HG03565 (cell line): Measurements from ENCODE around the gene HLA-B.

Source experiments
- ATAC-seq: cut with Tn5 transposase; IDR thresholded peaks from one replicate; pipeline ENCODE4 v1.9.1; 2021; ENCODE audit warnings: mild to moderate bottlenecking, moderate library complexity; ENCODE audit not compliant: unreplicated experiment

The HLA-B gene

DNA sequence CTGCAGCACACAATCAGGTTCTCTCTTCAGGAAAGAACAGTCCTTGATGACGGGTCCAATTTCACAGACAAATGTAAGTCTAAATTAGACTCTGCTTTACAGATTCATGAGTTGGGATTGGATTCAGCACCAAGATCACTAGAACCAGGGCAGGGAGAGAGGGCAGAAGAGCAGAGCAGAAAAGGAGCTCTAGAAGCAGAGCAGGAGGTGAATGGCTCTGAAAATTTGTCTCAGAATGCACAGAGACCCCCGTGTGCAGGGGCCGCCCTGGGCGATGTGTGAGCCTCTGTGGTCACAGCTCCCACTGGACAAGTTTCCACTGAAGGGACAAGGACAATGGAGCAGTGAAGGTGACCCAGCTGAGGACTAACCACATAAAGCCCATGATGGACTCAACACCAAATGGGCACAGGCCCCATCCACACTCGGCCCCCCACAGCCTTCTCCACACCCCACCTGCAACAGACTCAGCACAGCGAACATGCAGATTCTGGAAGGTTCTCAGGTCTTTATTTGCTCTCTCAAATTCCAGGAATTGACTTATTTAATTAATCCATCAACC lies 3.5 kb downstream of the HLA-B start:
- no peak for ATAC-seq

GRCh38 chr6:31352683-31353383 lies 4.1 kb downstream of the HLA-B start:
- no peak for ATAC-seq

DNA sequence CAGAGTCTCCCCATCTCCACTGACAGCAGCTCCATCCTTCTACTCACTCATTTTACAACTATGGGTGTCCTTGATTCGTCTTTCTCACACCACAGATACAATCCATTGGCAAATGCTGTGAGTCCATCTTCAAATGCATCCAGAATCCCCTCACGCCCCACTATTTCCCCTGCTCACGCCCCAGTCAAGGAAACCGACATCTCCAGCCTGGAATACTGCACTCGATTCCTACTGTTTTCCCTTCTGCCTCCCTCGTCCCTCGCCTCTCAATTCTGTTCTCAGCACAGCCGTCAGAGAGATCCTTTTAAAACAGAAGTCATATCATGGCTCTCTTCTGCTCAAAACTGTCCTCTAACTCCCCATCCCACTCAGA lies 4.7 kb downstream of the HLA-B start:
- ATAC-seq = no peak

DNA sequence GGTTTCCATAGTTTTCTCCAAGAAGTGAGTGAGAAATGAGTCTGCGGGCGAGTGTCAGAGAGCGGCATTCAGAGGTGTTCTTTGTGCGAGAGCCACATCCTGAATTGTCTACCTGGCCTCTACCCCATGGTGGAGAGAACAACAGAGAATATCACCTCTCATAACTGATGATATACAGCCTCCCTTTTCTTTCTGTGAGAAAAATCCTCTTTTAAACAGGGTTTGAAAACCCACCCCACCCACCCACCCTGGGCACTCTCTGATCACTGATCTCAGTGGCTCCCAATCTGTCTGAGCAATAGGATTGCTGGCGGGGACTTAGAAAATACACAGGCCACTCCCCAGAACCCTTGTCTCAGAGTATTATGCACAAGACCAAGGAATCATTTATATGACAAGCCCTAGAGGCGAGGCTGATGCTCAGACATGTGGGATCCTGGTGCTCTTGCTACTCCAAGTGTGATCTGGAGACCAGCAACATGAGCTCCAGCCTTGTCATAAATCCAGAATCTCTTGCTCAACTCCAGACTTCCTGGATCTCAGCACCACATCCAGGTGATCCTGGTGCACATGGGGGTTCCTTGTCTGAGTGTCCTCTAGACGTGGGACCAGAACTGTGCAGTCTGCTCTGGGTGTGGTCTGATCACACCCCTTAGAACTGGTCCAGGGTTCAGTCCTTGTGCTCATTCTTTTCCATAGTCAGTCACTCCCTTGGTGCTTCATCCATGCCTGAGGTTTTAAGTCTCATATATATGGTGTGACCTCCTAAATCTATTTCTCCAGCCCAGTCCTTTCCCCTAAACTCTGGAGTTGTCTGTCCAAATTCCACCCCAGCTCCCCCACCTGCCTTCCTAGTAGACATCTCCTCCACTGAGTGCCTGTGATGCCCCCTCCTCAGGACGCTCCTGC lies 5.3 kb downstream of the HLA-B start:
- no peak for ATAC-seq

GRCh38 chr6:31351033-31351380 lies 6.0 kb downstream of the HLA-B start:
- no peak for ATAC-seq

- no peak for ATAC-seq
Observed at GRCh38 chr6:31350196-31351032, 6.6 kb downstream of the HLA-B start.

- no peak for ATAC-seq
Observed at GRCh38 chr6:31349301-31349700, 7.7 kb downstream of the HLA-B start.

GRCh38 chr6:31345026-31345730 lies 11.8 kb downstream of the HLA-B start:
- ATAC-seq = no peak

DNA sequence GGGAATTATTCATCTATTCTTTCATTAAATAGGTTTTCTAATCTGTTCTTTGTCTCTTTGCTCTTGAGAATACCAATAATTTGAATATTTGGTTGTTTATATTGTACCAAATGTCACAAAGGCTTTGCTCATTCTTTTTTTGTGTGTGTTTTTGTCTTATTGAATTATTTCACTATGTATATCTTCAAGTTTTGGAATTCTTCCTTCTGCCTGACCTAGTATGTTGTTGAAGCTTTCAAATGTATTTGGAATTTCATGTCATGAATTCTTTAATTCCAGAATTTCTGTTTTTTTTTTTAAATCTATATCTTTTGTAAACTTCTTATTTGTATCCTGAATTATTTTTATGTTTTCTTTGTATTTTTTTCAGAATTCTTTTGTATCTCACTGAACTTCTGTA lies 16.8 kb downstream of the HLA-B start:
- ATAC-seq = no peak

DNA sequence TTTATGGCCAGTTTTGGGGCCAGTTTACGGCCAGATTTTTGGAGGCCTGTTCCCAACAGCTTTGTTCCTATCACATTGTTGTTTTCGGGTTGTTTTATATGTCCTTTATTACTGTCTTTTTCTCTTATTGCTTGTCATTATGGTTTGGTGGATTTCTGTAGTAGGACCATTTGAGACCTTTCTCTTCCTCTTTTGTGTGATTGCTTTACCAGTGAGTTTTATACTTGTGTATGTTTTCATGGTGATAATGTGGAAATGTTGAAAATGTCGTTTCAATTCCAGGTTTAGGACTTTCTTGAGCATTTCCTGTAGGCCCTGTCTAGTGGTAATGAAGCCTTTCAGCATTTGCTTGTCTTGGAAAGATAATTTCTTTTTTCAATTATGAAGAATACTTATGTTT lies 17.8 kb downstream of the HLA-B start:
- no peak for ATAC-seq

DNA sequence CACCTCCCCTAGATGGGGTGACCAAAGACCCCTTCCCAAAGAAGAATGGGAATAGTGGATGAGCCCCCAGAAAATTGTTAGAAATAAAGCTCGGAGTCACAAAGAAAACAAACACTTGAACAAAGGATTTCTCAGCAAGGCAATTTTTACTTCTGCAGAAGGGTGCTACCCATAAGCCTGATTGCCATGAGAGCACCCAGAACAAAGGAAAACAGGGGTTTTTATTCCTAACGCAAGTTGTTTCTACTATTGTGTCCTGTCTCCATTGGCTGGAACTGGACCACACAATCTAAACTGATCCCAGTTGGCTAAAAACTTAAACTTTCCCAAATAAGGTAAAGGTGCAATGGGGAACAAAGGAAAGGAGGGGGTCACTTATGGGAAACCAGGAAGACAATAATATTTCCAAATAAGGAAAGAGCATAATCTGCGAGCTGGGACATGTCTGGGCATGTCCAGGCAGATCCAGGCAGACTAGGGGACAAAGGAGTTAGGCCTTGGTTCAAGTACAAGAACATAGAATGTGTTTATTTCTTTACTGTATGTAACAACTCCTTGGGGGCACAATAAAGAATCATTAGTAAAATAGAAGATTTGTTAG lies 20.0 kb downstream of the HLA-B start:
- ATAC-seq = no peak

- ATAC-seq = no peak
Observed at GRCh38 chr6:31332637-31333602, 24.1 kb downstream of the HLA-B start.

DNA sequence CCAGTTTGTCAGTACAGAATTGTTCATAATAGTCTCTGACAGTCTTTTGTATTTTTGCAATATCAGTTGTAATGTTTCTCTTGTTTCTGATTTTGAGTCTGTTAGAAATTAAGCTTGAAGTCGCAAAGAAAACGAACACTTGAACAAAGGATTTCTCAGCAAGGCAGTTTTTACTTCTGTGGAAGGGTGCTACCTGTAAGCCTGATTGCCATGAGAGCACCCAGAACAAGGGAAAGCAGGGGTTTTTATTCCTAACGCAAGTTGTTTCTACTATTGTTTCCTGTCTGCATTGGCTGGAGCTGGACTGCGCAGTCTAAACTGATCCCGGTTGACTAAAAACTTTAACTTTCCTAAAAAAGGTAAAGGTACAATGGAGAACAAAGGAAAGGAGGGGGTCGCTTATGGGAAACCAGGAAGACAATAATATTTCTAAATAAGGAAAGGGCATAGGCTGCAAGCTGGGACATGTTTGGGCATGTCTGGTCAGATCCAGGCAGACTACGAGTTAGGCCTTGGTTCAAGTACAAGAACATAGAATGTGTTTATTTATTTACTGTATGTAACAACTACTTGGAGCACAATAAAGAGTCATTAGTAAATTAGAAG lies 28.5 kb downstream of the HLA-B start:
- no peak for ATAC-seq

DNA sequence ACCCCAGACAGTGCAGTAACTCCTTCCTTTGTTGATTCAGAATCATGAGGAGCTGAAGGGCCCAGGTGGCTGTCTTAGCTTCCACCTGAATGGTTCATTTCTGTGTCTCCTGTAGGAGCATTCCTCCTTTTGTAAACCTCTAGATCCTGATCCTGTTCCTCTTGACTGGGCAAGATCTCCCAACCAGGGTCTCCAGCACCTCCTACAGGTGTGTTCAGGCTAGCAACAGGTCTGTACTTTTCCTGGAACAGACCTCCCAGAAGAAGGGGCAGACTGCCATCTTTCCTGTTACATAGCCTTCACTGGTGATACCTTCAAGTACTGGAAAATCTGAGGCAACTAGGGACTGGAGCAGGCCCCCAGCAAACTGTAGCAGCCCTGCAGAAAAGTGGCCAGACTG lies 35.2 kb downstream of the HLA-B start:
- no peak for ATAC-seq

- ATAC-seq = no peak
Observed at GRCh38 chr6:31321005-31321707, 35.8 kb downstream of the HLA-B start.

- ATAC-seq = no peak
Observed at GRCh38 chr6:31317036-31317435, 39.9 kb downstream of the HLA-B start.

- no peak for ATAC-seq
Observed at GRCh38 chr6:31309641-31310040, 47.3 kb downstream of the HLA-B start.

DNA sequence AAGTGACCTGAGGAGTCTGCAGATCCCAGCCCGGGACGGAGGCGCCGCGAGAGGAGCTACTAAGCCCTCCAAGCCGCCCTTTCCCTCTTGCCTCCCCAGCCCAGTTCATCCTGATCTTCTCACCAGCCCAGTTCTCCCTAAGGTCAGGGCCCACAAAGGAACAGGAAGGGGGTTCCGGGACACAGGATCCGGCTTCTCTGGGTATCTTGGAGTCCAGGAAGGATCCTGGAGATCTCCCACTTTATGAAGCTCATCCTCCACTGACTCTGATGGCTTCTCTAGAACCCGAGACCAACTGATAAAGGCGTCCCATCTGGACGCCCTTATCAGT lies 48.2 kb downstream of the HLA-B start:
- no peak for ATAC-seq
